IMR-90 (cell line): ENCODE data around the gene IL1RAPL1. TPM values are rescaled to one million over a fixed set of nuclear protein-coding genes. Genes with fewer than 3 reads are reported as not detected.

ENCODE experiments used
- ATAC-seq: fragments of 200-7000 bp; cut with Tn5 transposase; 2 replicates; pipeline ENCODE4 v1.9.1; 2020; ENCODE audit warnings: low read depth, mild to moderate bottlenecking, moderate library complexity
- BruUV-seq: library from RNA; stranded (reverse); fragments of 400-500 nt; replicated peaks from 2 replicates; lab custom pipeline; 2021; lab: Mats Ljungman, UMichigan
- CTCF ChIA-PET: fragments of 300-600 bp; formaldehyde crosslinking; extraction: SDS; loops from one replicate; lab custom pipeline; 2021; ENCODE audit warnings: antibody characterized with exemption; lab: Yijun Ruan, JAX
- POLR2A ChIA-PET: fragments of 300-600 bp; sonication (Branson Sonifier 250); formaldehyde crosslinking; loops from one replicate; lab custom pipeline; 2022; ENCODE audit warnings: antibody characterized with exemption; ENCODE audit not compliant: unreplicated experiment; lab: Charles Lee
- DNase-seq: peaks from one replicate; pipeline ENCODE4 v3.0.0; 2013
- H2AFZ ChIP-seq: replicated peaks from 2 replicates; pipeline ENCODE3; 2013; ENCODE audit warnings: low read length, mild to moderate bottlenecking; ENCODE audit not compliant: poor library complexity
- H2AK5ac ChIP-seq: 2 replicates; pipeline ENCODE4 v1.6.1; 2013; ENCODE audit warnings: low read depth, low read length, inconsistent platforms
- H2AK9ac ChIP-seq: replicated peaks from 2 replicates; pipeline ENCODE3; 2013; ENCODE audit warnings: mild to moderate bottlenecking, low read depth, low read length, moderate library complexity; ENCODE audit not compliant: poor library complexity
- H2BK120ac ChIP-seq: 2 replicates; pipeline ENCODE4 v1.6.1; 2013; ENCODE audit warnings: low read depth, low read length, inconsistent platforms
- H2BK15ac ChIP-seq: 3 replicates; pipeline ENCODE4 v1.6.1; 2013; ENCODE audit warnings: low read depth, low read length, inconsistent platforms
- H2BK20ac ChIP-seq: 2 replicates; pipeline ENCODE4 v1.6.1; 2013; ENCODE audit warnings: low read depth, mild to moderate bottlenecking, inconsistent platforms, low read length, moderate library complexity
- H2BK5ac ChIP-seq: 2 replicates; pipeline ENCODE4 v1.6.1; 2013; ENCODE audit warnings: mild to moderate bottlenecking, low read depth, low read length, inconsistent platforms; ENCODE audit not compliant: poor library complexity, severe bottlenecking
- H3K14ac ChIP-seq: replicated peaks from 2 replicates; pipeline ENCODE4 v1.6.1; 2013; ENCODE audit warnings: low read depth, low read length, inconsistent platforms
- H3K18ac ChIP-seq: 2 replicates; pipeline ENCODE4 v1.6.1; 2013; ENCODE audit warnings: low read depth, low read length, control low read depth
- H3K23ac ChIP-seq: 2 replicates; pipeline ENCODE4 v1.6.1; 2013; ENCODE audit warnings: low read depth, low read length, inconsistent platforms
- H3K27ac ChIP-seq: 2 replicates; pipeline ENCODE4 v1.5.1; 2013; ENCODE audit warnings: mild to moderate bottlenecking, control low read depth, low read length; ENCODE audit not compliant: insufficient read depth
- H3K27me3 ChIP-seq: 2 replicates; pipeline ENCODE4 v1.6.1; 2013; ENCODE audit warnings: low read length; ENCODE audit not compliant: control insufficient read depth, insufficient read depth
- H3K36me3 ChIP-seq: 2 replicates; pipeline ENCODE4 v1.6.1; 2013; ENCODE audit warnings: low read length, mixed read lengths; ENCODE audit not compliant: control insufficient read depth, insufficient read depth
- H3K4ac ChIP-seq: 2 replicates; pipeline ENCODE4 v1.6.1; 2013; ENCODE audit warnings: low read depth, low read length, inconsistent platforms
- H3K4me1 ChIP-seq: 2 replicates; pipeline ENCODE4 v1.6.1; 2013; ENCODE audit warnings: low read length, mixed read lengths; ENCODE audit not compliant: control insufficient read depth, insufficient read depth
- H3K4me2 ChIP-seq: 2 replicates; pipeline ENCODE4 v1.6.1; 2013; ENCODE audit warnings: low read depth, mild to moderate bottlenecking, control low read depth, low read length, moderate library complexity
- H3K4me3 ChIP-seq: 2 replicates; pipeline ENCODE4 v1.5.1; 2013; ENCODE audit warnings: low read depth, mild to moderate bottlenecking, control low read depth, low read length, moderate library complexity; ENCODE audit not compliant: insufficient read depth
- H3K56ac ChIP-seq: 2 replicates; pipeline ENCODE4 v1.6.1; 2013; ENCODE audit warnings: low read length, inconsistent platforms; ENCODE audit not compliant: insufficient read depth; ENCODE audit errors: extremely low read depth
- H3K79me1 ChIP-seq, 2 experiments: 2 replicates each; pipeline ENCODE4 v1.6.1; 2013; ENCODE audit warnings: low read length in 2 of 2, inconsistent platforms in 1 of 2, low read depth in 1 of 2
- H3K9ac ChIP-seq: 2 replicates; pipeline ENCODE4 v1.6.1; 2013; ENCODE audit warnings: low read depth, low read length, control low read depth
- H3K9me1 ChIP-seq: 2 replicates; pipeline ENCODE4 v1.6.1; 2013; ENCODE audit warnings: low read length, inconsistent platforms; ENCODE audit not compliant: insufficient read depth
- H3K9me3 ChIP-seq: 2 replicates; pipeline ENCODE4 v1.6.1; 2013; ENCODE audit warnings: low read length; ENCODE audit not compliant: control insufficient read depth, insufficient read depth
- H4K20me1 ChIP-seq: 2 replicates; pipeline ENCODE4 v1.6.1; 2013; ENCODE audit warnings: low read length, inconsistent platforms; ENCODE audit not compliant: insufficient read depth
- H4K5ac ChIP-seq: 2 replicates; pipeline ENCODE4 v1.6.1; 2013; ENCODE audit warnings: mild to moderate bottlenecking, low read depth, low read length, control low read depth
- H4K8ac ChIP-seq, 2 experiments: 2 replicates each; pipeline ENCODE4 v1.6.1; 2013; ENCODE audit warnings: low read depth in 2 of 2, low read length in 2 of 2, control low read depth in 1 of 2, inconsistent platforms in 1 of 2
- H4K91ac ChIP-seq: 2 replicates; pipeline ENCODE4 v1.6.1; 2013; ENCODE audit warnings: low read depth, low read length, inconsistent platforms; ENCODE audit not compliant: insufficient read depth
- BHLHE40 ChIP-seq: fragments of 150-350 bp; IDR thresholded peaks from 2 replicates; pipeline ENCODE4 v1.6.1; 2016; ENCODE audit warnings: mild to moderate bottlenecking, low read depth, low read length
- CEBPB ChIP-seq: IDR thresholded peaks from 2 replicates; pipeline ENCODE4 v1.6.1; 2012; ENCODE audit warnings: low read depth, low read length, improper control_type of control experiment
- CHD1 ChIP-seq: IDR thresholded peaks from 2 replicates; pipeline ENCODE4 v1.6.1; 2012; ENCODE audit warnings: low read depth, low read length, improper control_type of control experiment
- CTCF ChIP-seq: conservative IDR thresholded peaks from 2 replicates; pipeline ENCODE4 v1.5.1; 2012; ENCODE audit warnings: mild to moderate bottlenecking, low read depth, low read length, improper control_type of control experiment
- ELK1 ChIP-seq: fragments of 150-350 bp; IDR thresholded peaks from 2 replicates; pipeline ENCODE4 v1.6.1; 2016; ENCODE audit warnings: low read depth, mild to moderate bottlenecking, low read length, moderate library complexity, borderline replicate concordance
- FOS ChIP-seq: fragments of 150-350 bp; IDR thresholded peaks from 2 replicates; pipeline ENCODE4 v1.6.1; 2016; ENCODE audit warnings: low read depth, low read length
- MAFK ChIP-seq: IDR thresholded peaks from 2 replicates; pipeline ENCODE4 v1.6.1; 2012; ENCODE audit warnings: low read depth, low read length, improper control_type of control experiment
- MAZ ChIP-seq: IDR thresholded peaks from 2 replicates; pipeline ENCODE4 v1.6.1; 2012; ENCODE audit warnings: low read depth, mild to moderate bottlenecking, low read length, improper control_type of control experiment, moderate library complexity, borderline replicate concordance
- MXI1 ChIP-seq: IDR thresholded peaks from 2 replicates; pipeline ENCODE4 v1.6.1; 2012; ENCODE audit warnings: low read depth, mild to moderate bottlenecking, low read length, moderate library complexity, borderline replicate concordance
- NFE2L2 ChIP-seq: fragments of 150-350 bp; IDR thresholded peaks from 2 replicates; pipeline ENCODE4 v1.6.1; 2016; ENCODE audit warnings: low read depth, mild to moderate bottlenecking, low read length
- POLR2A ChIP-seq: IDR thresholded peaks from 2 replicates; pipeline ENCODE4 v1.6.1; 2012; ENCODE audit warnings: mild to moderate bottlenecking, low read depth, low read length
- RAD21 ChIP-seq: IDR thresholded peaks from 2 replicates; pipeline ENCODE4 v1.6.1; 2012; ENCODE audit warnings: low read length, improper control_type of control experiment
- RCOR1 ChIP-seq: IDR thresholded peaks from 2 replicates; pipeline ENCODE4 v1.6.1; 2012; ENCODE audit warnings: mild to moderate bottlenecking, low read length, improper control_type of control experiment; ENCODE audit not compliant: insufficient replicate concordance
- RFX5 ChIP-seq: IDR thresholded peaks from 2 replicates; pipeline ENCODE4 v1.8.0; 2012; ENCODE audit warnings: low read depth, mild to moderate bottlenecking, low read length, moderate library complexity
- SMC3 ChIP-seq: fragments of 150-350 bp; IDR thresholded peaks from 2 replicates; pipeline ENCODE4 v1.6.1; 2016; ENCODE audit warnings: low read depth, mild to moderate bottlenecking, antibody characterized with exemption, low read length, moderate library complexity
- USF2 ChIP-seq: fragments of 150-350 bp; IDR thresholded peaks from 2 replicates; pipeline ENCODE4 v1.6.1; 2017; ENCODE audit warnings: mild to moderate bottlenecking, antibody characterized with exemption, low read length, low read depth
- WGBS, 2 experiments: methylation state at CpG; one replicate each; pipeline versions ENCODE4 v1.1.5 to v1.1.7; 2013; ENCODE audit warnings: missing lambda C conversion rate in 2 of 2; ENCODE audit not compliant: insufficient read length in 1 of 2; ENCODE audit errors: extremely low coverage in 2 of 2; 5-methylcytosine and 5-hydroxymethylcytosine counted together
- dilution Hi-C: fragments of 300-500 bp; cut with HindIII; formaldehyde crosslinking; loops from one replicate; pipeline ENCODE4 v1.14.3; 2018; ENCODE audit warnings: low sequenced_read_pairs; ENCODE audit not compliant: unreplicated experiment
- in situ Hi-C: fragments of 300-500 bp; cut with MboI; formaldehyde crosslinking; loops from 3 replicates; pipeline ENCODE4 v1.14.3; 2019; ENCODE audit warnings: low sequenced_read_pairs, inconsistent platforms, mixed read lengths
- intact Hi-C: fragments of 100-400 bp; cut with micrococcal nuclease; formaldehyde crosslinking; loops from 2 replicates; pipeline ENCODE4 v1.10.0; 2022
- polyA plus RNA-seq, 3 experiments: library from polyadenylated mRNA; depleted of rRNA; stranded (reverse); fragments of >200 nt; gene quantifications; 2 replicates each; pipeline ENCODE4 v1.2.3, GENCODE V29; 2012; ENCODE audit warnings: low replicate concordance in 1 of 3
- total RNA-seq: library from RNA; depleted of rRNA; stranded (reverse); fragments of >200 nt; gene quantifications from 2 replicates; pipeline ENCODE4 v1.2.3, GENCODE V29; 2012

Gene IL1RAPL1
- total and polyA plus RNA-seq, 2 of the 4 experiments (the other 2 are of a cell fraction), result 1.5 to 9.0 TPM

GRCh38 chrX:29113221-29113620, 526.0 kb downstream of the IL1RAPL1 start:
- H4K5ac ChIP-seq, result no peak overlapping the region
- intact Hi-C loops (no loop called here), dilution Hi-C loops (no loop called here), in situ Hi-C loops (no loop called here)
- H3K4me3 ChIP-seq, result no peak overlapping the region
- BruUV-seq, result no TSS peak
- ChIA-PET POLR2A (no interaction called here), CTCF (no interaction called here)
- no peak overlapping the region for H2AFZ ChIP-seq
- H2BK5ac ChIP-seq, result no peak overlapping the region
- H3K14ac ChIP-seq, result no peak overlapping the region
- H3K27me3 ChIP-seq, result no peaks in the 10 kb centered on the region
- H2BK20ac ChIP-seq, result no peak overlapping the region
- no peaks in the 10 kb centered on the region for H3K9me1 ChIP-seq
- no peak overlapping the region for H2BK15ac ChIP-seq
- no peak overlapping the region for H4K91ac ChIP-seq
- H4K20me1 ChIP-seq, result no peaks in the 10 kb centered on the region
- no peak overlapping the region for H3K4ac ChIP-seq
- no peak overlapping the region for H2AK9ac ChIP-seq
- H2BK120ac ChIP-seq, result no peak overlapping the region
- no peaks in the 10 kb centered on the region for H3K36me3 ChIP-seq
- H3K56ac ChIP-seq, result no peak overlapping the region
- H4K8ac ChIP-seq, result no peak overlapping the region
- DNase-seq (no peak), ATAC-seq (no peak)
- WGBS, 2 experiments, result no CpG with 5 or more reads among the region's 1 CpG
- no peak overlapping the region for H3K23ac ChIP-seq
- no peaks in the 10 kb centered on the region for H3K9me3 ChIP-seq
- TF ChIP-seq FOS (no peak), MAZ (no peak), USF2 (no peak), ELK1 (no peak), CHD1 (no peak), MXI1 (no peak), CTCF (no peak), RCOR1 (no peak), CEBPB (no peak), SMC3 (no peak), NFE2L2 (no peak), MAFK (no peak), BHLHE40 (no peak), RFX5 (no peak), RAD21 (no peak), POLR2A (no peak)
- no peak overlapping the region for H3K27ac ChIP-seq
- no peak overlapping the region for H3K9ac ChIP-seq
- H3K79me1 ChIP-seq, result no peaks in the 10 kb centered on the region
- H3K4me2 ChIP-seq, result no peak overlapping the region
- H3K18ac ChIP-seq, result no peak overlapping the region
- no peaks in the 10 kb centered on the region for H3K4me1 ChIP-seq
- no peak overlapping the region for H2AK5ac ChIP-seq
